HCT116 (cell line): ENCODE results near the gene PRKG1. TPM values are rescaled to one million over a fixed set of nuclear protein-coding genes. Genes with fewer than 3 reads are reported as not detected.

Experiments used
- ATAC-seq: fragments of 200-7000 bp; cut with Tn5 transposase; 2 replicates; pipeline ENCODE4 v1.9.1; 2020; ENCODE audit warnings: mild to moderate bottlenecking, moderate library complexity
- BruUV-seq: library from RNA; stranded (reverse); fragments of 400-500 nt; replicated peaks from 2 replicates; lab custom pipeline; 2021; lab: Mats Ljungman, UMichigan
- CTCF ChIA-PET: fragments of 300-600 bp; sonication (Branson Sonifier 250); formaldehyde crosslinking; loops from one replicate; lab custom pipeline; 2021; ENCODE audit warnings: antibody characterized with exemption; lab: Charles Lee
- POLR2A ChIA-PET: fragments of 300-600, 350-600 bp; sonication (Branson Sonifier 250); formaldehyde crosslinking; loops from one replicate; lab custom pipeline; 2021; ENCODE audit warnings: antibody characterized with exemption; lab: Charles Lee
- RAD21 ChIA-PET, 2 experiments: fragments of 300-600 bp; sonication (Branson Sonifier 250); formaldehyde crosslinking; loops; one replicate each; lab custom pipeline; 2023; ENCODE audit warnings: low total read pairs in 2 of 2; ENCODE audit not compliant: uncharacterized antibody in 2 of 2, unreplicated experiment in 2 of 2, low non-redundant PET in 1 of 2; lab: Charles Lee
- DNase-seq: peaks from one replicate; pipeline ENCODE4 v3.0.0-alpha.2; 2010; ENCODE audit warnings: low read depth, low spot score
- H2AFZ ChIP-seq: fragments of 200-600 bp; shearing (Covaris generic), sonication (generic); 2 replicates; pipeline ENCODE4 v1.6.1; 2017; ENCODE audit warnings: low read depth, mixed run types, mixed read lengths, antibody characterized with exemption, low read length; ENCODE audit not compliant: poor library complexity, severe bottlenecking
- H3K27ac ChIP-seq: 2 replicates; pipeline ENCODE4 v1.5.1; 2012; ENCODE audit warnings: low read depth, low read length
- H3K27me3 ChIP-seq: fragments of 200-600 bp; sonication (generic); 2 replicates; pipeline ENCODE4 v1.6.1; 2016; ENCODE audit warnings: mixed run types, low read length, mixed read lengths; ENCODE audit not compliant: insufficient read depth
- H3K36me3 ChIP-seq, 2 experiments: fragments of 200-500 bp in 1 of 2; fragments of 200-600 bp in 1 of 2; sonication (Bioruptor generic) in 1 of 2; sonication (generic) in 1 of 2; 2 replicates each; pipeline versions ENCODE4 v1.5.1 to v1.6.1; 2014 to 2016; ENCODE audit warnings: low read length in 2 of 2, inconsistent platforms in 1 of 2, mixed read lengths in 1 of 2, mixed run types in 1 of 2; ENCODE audit not compliant: insufficient read depth in 2 of 2, control insufficient read depth in 1 of 2
- H3K4me1 ChIP-seq, 2 experiments: fragments of 200-600 bp in 1 of 2; sonication (generic) in 1 of 2; 2 replicates each; pipeline versions ENCODE4 v1.5.1 to v1.6.1; 2012 to 2017; ENCODE audit warnings: low read length in 2 of 2, inconsistent platforms in 1 of 2, mild to moderate bottlenecking in 1 of 2, mixed read lengths in 1 of 2, mixed run types in 1 of 2, moderate library complexity in 1 of 2; ENCODE audit not compliant: insufficient read depth in 2 of 2, control insufficient read depth in 1 of 2
- H3K4me2 ChIP-seq: fragments of 200-600 bp; sonication (generic); 2 replicates; pipeline ENCODE4 v1.6.1; 2017; ENCODE audit warnings: mixed run types, low read length, mixed read lengths
- H3K4me3 ChIP-seq, 2 experiments: fragments of 200-600 bp in 1 of 2; sonication (generic) in 1 of 2; replicated peaks in 1 of 2; 2 replicates each; pipeline ENCODE4 v1.5.1; 2011 to 2016; ENCODE audit warnings: low read length in 2 of 2, control low read depth in 1 of 2, low read depth in 1 of 2, mild to moderate bottlenecking in 1 of 2, mixed read lengths in 1 of 2, mixed run types in 1 of 2
- H3K79me2 ChIP-seq: fragments of 200-600 bp; sonication (generic); 2 replicates; pipeline ENCODE4 v1.6.1; 2017; ENCODE audit warnings: mild to moderate bottlenecking, mixed run types, low read length, moderate library complexity, mixed read lengths; ENCODE audit not compliant: insufficient read depth
- H3K9ac ChIP-seq: fragments of 200-600 bp; sonication (generic); 2 replicates; pipeline ENCODE4 v1.6.1; 2016; ENCODE audit warnings: low read length, mixed read lengths
- H3K9me2 ChIP-seq: fragments of 200-600 bp; sonication (generic), shearing (Covaris generic); 2 replicates; pipeline ENCODE4 v1.6.1; 2017; ENCODE audit warnings: mixed run types, mild to moderate bottlenecking, moderate library complexity; ENCODE audit not compliant: insufficient read depth
- H3K9me3 ChIP-seq, 2 experiments: fragments of 200-500 bp in 1 of 2; fragments of 200-600 bp in 1 of 2; sonication (Bioruptor generic) in 1 of 2; sonication (generic) in 1 of 2; 2 replicates each; pipeline ENCODE4 v1.6.1; 2014 to 2017; ENCODE audit warnings: low read length in 2 of 2, mixed read lengths in 2 of 2, inconsistent platforms in 1 of 2, low read depth in 1 of 2, mild to moderate bottlenecking in 1 of 2, mixed run types in 1 of 2, moderate library complexity in 1 of 2; ENCODE audit not compliant: control insufficient read depth in 1 of 2, insufficient read depth in 1 of 2
- H4K20me1 ChIP-seq: fragments of 200-600 bp; sonication (generic), shearing (Covaris generic); 2 replicates; pipeline ENCODE4 v1.6.1; 2017; ENCODE audit warnings: mixed run types, mild to moderate bottlenecking, moderate library complexity; ENCODE audit not compliant: insufficient read depth
- ATF3 ChIP-seq: IDR thresholded peaks from 2 replicates; pipeline ENCODE4 v1.6.1; 2012
- CBX3 ChIP-seq: IDR thresholded peaks from 2 replicates; pipeline ENCODE4 v1.6.1; 2012; ENCODE audit warnings: low read depth
- EZH2phosphoT487 ChIP-seq: fragments of 200-600 bp; IDR thresholded peaks from 2 replicates; pipeline ENCODE4 v1.6.1; 2018; ENCODE audit warnings: antibody characterized with exemption, borderline replicate concordance
- JUND ChIP-seq: IDR thresholded peaks from 2 replicates; pipeline ENCODE4 v1.6.1; 2012
- POLR2A ChIP-seq: IDR thresholded peaks from 2 replicates; pipeline ENCODE4 v1.7.0; 2011; ENCODE audit warnings: borderline replicate concordance; ENCODE audit not compliant: insufficient read depth, insufficient read length; ENCODE audit errors: extremely low read depth
- REST ChIP-seq: IDR thresholded peaks from 2 replicates; pipeline ENCODE4 v1.6.1; 2012; ENCODE audit warnings: low read depth
- TCF7L2 ChIP-seq: IDR thresholded peaks from 2 replicates; pipeline ENCODE4 v1.7.0; 2011; ENCODE audit warnings: borderline replicate concordance, inconsistent platforms; ENCODE audit not compliant: insufficient read depth, insufficient read length; ENCODE audit errors: extremely low read depth
- ZBTB33 ChIP-seq: IDR thresholded peaks from 2 replicates; pipeline ENCODE4 v1.6.1; 2011; ENCODE audit warnings: mild to moderate bottlenecking, low read length, moderate library complexity; ENCODE audit not compliant: insufficient replicate concordance; ENCODE audit errors: extremely low read depth
- ZFX ChIP-seq: fragments of 450-650 bp; IDR thresholded peaks from 2 replicates; pipeline ENCODE4 v1.6.1; 2017
- intact Hi-C: fragments of 100-400 bp; cut with micrococcal nuclease; formaldehyde crosslinking; loops from 2 replicates; pipeline ENCODE4 v1.10.0; 2022
- total RNA-seq: library from RNA; stranded (reverse); gene quantifications from one replicate; pipeline ENCODE4 v1.2.1, GENCODE V29; 2021; ENCODE audit not compliant: unreplicated experiment

PRKG1 gene
- total RNA-seq, 1 experiment from 2014 or later: 1.4 TPM

- H3K4me1 ChIP-seq: no peaks in the 10 kb centered on the region
- no peak for TF ChIP-seq ZFX
- no peak for TF ChIP-seq EZH2phosphoT487
- no peak for TF ChIP-seq JUND
- TF ChIP-seq POLR2A: no peak
- TF ChIP-seq CBX3: no peak
- TF ChIP-seq ZBTB33: no peak
- no peak for TF ChIP-seq REST
- TF ChIP-seq TCF7L2: no peak
- TF ChIP-seq ATF3: no peak
- TF ChIP-seq, all 23 proteins: peak for 0
- H2AFZ ChIP-seq: no peak overlapping the region
- no peaks in the 10 kb centered on the region; the same call in 1 of the 2 replicates for H3K27me3 ChIP-seq
- no peaks in the 10 kb centered on the region for H4K20me1 ChIP-seq
- H3K9me2 ChIP-seq: no peaks in the 10 kb centered on the region
- no peak for DNase-seq
- H3K9me3 ChIP-seq: no peaks in the 10 kb centered on the region
- RAD21 ChIA-PET: no interaction called here
- no peak overlapping the region for H3K4me2 ChIP-seq
- H3K9ac ChIP-seq: no peak overlapping the region
- intact Hi-C loops: no loop called here
- no peaks in the 10 kb centered on the region for H3K79me2 ChIP-seq
- no peak overlapping the region for H3K4me3 ChIP-seq
- no peak for ATAC-seq
- H3K36me3 ChIP-seq: no peaks in the 10 kb centered on the region
- CTCF ChIA-PET: no interaction called here
- BruUV-seq: no TSS peak
- H3K27ac ChIP-seq: no peak overlapping the region
- POLR2A ChIA-PET: no interaction called here
Measured at GRCh38 chr10:51357170-51357569, 282.9 kb downstream of the PRKG1 start.
